HL-60 (cell line): ENCODE measurements around the gene ST7L.
"Not testable (repeated sequence)": the region's sequence is repeated elsewhere in the genome, so short reads cannot be mapped to it uniquely, and the experiment has no call there.

ENCODE experiments used
- DNase-seq, 2 experiments: peaks; one replicate each; pipeline ENCODE4 v3.0.0-alpha.2; 2010 to 2020; ENCODE audit warnings: low read depth in 1 of 2, low spot score in 1 of 2
- H3K27ac ChIP-seq: fragments of 250-450 bp; sonication (Bioruptor Pico); replicated peaks from 2 replicates; pipeline ENCODE4 v1.5.1; 2020; ENCODE audit warnings: mild to moderate bottlenecking, moderate library complexity
- H3K27me3 ChIP-seq: fragments of 250-450 bp; sonication (Bioruptor Pico); 2 replicates; pipeline ENCODE4 v1.5.1; 2021; ENCODE audit warnings: mild to moderate bottlenecking, moderate library complexity; ENCODE audit not compliant: insufficient read depth, poor library complexity, severe bottlenecking
- H3K4me3 ChIP-seq: replicated peaks from 2 replicates; pipeline ENCODE4 v1.5.1; 2011; ENCODE audit warnings: mild to moderate bottlenecking, control low read depth, low read length; ENCODE audit not compliant: insufficient read depth
- GABPA ChIP-seq: IDR thresholded peaks from 2 replicates; pipeline ENCODE4 v1.6.1; 2012; ENCODE audit warnings: low read depth
- POLR2AphosphoS5 ChIP-seq: IDR thresholded peaks from 2 replicates; pipeline ENCODE4 v1.6.1; 2012; ENCODE audit warnings: low read depth
- SPI1 ChIP-seq: IDR thresholded peaks from 2 replicates; pipeline ENCODE4 v1.6.1; 2012; ENCODE audit warnings: low read depth, mild to moderate bottlenecking, borderline replicate concordance
- TF ChIP-seq, protein P1 (sequence below): IDR thresholded peaks from 2 replicates; pipeline ENCODE4 v1.6.1; 2012; ENCODE audit warnings: low read depth; ENCODE audit not compliant: insufficient replicate concordance
- TF ChIP-seq, protein P2 (sequence below): IDR thresholded peaks from one replicate; pipeline ENCODE4 v1.5.1; 2011; ENCODE audit warnings: low read length, control low read depth, inconsistent platforms; ENCODE audit not compliant: insufficient read depth

Gene ST7L

DNA sequence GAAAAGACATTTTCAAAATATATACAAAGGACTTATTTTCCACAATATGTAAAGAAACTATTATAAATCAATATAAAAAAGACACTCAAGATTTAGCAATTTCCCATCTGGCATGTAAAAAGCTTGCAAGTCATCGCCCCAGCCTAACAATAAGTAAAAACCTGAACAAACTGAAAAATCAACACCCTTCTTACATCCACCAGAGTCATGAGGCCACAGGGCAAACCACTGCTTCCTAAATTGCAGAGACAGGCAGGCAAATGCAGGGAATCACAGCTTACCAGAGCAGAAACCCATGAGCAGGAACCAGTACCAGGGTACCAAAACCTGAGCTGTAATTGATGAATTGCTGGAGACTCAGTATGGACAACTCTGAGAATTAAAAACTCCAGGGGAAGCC lies 126.9 kb downstream of the ST7L start:
- Histone ChIP-seq H3K27me3 (no peaks in the 10 kb centered on the region), H3K27ac (no peak overlapping the region), H3K4me3 (no peak overlapping the region)
- TF ChIP-seq, protein P1, sequence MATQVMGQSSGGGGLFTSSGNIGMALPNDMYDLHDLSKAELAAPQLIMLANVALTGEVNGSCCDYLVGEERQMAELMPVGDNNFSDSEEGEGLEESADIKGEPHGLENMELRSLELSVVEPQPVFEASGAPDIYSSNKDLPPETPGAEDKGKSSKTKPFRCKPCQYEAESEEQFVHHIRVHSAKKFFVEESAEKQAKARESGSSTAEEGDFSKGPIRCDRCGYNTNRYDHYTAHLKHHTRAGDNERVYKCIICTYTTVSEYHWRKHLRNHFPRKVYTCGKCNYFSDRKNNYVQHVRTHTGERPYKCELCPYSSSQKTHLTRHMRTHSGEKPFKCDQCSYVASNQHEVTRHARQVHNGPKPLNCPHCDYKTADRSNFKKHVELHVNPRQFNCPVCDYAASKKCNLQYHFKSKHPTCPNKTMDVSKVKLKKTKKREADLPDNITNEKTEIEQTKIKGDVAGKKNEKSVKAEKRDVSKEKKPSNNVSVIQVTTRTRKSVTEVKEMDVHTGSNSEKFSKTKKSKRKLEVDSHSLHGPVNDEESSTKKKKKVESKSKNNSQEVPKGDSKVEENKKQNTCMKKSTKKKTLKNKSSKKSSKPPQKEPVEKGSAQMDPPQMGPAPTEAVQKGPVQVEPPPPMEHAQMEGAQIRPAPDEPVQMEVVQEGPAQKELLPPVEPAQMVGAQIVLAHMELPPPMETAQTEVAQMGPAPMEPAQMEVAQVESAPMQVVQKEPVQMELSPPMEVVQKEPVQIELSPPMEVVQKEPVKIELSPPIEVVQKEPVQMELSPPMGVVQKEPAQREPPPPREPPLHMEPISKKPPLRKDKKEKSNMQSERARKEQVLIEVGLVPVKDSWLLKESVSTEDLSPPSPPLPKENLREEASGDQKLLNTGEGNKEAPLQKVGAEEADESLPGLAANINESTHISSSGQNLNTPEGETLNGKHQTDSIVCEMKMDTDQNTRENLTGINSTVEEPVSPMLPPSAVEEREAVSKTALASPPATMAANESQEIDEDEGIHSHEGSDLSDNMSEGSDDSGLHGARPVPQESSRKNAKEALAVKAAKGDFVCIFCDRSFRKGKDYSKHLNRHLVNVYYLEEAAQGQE: no peak
- TF ChIP-seq GABPA (no peak), SPI1 (no peak), POLR2AphosphoS5 (no peak)
- TF ChIP-seq, protein P2, sequence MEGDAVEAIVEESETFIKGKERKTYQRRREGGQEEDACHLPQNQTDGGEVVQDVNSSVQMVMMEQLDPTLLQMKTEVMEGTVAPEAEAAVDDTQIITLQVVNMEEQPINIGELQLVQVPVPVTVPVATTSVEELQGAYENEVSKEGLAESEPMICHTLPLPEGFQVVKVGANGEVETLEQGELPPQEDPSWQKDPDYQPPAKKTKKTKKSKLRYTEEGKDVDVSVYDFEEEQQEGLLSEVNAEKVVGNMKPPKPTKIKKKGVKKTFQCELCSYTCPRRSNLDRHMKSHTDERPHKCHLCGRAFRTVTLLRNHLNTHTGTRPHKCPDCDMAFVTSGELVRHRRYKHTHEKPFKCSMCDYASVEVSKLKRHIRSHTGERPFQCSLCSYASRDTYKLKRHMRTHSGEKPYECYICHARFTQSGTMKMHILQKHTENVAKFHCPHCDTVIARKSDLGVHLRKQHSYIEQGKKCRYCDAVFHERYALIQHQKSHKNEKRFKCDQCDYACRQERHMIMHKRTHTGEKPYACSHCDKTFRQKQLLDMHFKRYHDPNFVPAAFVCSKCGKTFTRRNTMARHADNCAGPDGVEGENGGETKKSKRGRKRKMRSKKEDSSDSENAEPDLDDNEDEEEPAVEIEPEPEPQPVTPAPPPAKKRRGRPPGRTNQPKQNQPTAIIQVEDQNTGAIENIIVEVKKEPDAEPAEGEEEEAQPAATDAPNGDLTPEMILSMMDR: no peak
- no peak for DNase-seq

DNA sequence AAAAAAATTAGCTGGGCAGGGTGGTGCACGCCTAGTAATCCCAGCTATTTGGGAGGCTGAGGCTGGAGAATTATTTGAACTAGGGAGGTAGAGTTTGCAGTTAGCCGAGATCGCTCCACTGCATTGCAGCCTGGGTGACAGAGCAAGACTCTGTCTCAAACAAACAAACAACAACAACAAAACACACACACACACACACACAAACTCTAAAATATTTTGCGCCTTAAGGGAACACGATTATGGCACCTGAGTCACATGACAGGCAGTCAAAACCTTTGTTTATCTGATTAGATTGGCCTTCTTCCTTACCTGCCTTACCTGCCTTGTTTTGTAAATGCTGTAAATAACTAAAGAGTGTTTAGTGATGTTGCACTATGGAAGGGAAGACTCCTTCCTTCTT lies 130.8 kb downstream of the ST7L start:
- Histone ChIP-seq H3K27me3 (no peaks in the 10 kb centered on the region), H3K4me3 (no peak overlapping the region), H3K27ac (no peak overlapping the region)
- TF ChIP-seq, protein P1: no peak
- TF ChIP-seq, protein P2: no peak
- TF ChIP-seq SPI1: no peak
- no peak for TF ChIP-seq POLR2AphosphoS5
- TF ChIP-seq GABPA: no peak
- no peak for DNase-seq

DNA sequence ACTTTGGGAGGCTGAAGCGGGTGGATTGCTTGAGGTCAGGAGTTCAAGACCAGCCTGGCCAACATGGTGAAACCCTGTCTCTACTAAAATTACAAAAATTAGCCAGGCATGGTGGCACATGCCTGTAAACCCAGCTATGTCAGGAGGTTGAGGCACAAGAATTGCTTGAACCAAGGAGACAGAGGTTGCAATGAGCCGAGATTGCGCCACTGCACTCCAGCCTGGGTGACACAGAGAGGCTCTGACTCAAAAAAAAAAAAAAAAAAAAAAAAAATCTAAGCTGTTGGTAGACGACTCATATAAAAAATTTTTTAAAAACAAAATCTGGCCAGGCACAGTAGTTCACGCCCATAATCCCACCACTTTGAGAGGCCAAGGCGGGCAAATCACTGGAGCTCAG lies 131.3 kb downstream of the ST7L start:
- not testable (repeated sequence) for H3K27me3 ChIP-seq, H3K4me3 ChIP-seq, DNase-seq, H3K27ac ChIP-seq

DNA sequence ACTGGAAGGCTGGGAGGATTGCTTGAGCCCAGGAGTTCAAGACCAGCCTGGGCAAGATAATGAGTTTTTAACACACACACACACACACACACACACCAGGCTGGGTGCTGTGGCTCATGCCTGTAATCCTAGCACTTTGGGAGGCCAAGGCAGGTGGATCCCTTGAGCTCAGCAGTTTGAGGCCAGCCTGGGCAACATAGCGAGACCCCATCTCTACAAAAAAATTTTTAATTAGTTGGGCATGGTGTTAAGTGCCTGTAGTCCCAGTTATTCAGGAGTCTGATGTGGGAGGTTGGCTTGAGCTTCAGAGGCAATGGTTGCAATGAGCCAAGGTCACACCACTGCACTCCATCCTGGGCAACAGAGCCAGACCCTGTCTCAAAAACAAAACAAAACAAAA lies 132.9 kb downstream of the ST7L start:
- not testable (repeated sequence) for H3K27ac ChIP-seq, DNase-seq, H3K27me3 ChIP-seq, H3K4me3 ChIP-seq

DNA sequence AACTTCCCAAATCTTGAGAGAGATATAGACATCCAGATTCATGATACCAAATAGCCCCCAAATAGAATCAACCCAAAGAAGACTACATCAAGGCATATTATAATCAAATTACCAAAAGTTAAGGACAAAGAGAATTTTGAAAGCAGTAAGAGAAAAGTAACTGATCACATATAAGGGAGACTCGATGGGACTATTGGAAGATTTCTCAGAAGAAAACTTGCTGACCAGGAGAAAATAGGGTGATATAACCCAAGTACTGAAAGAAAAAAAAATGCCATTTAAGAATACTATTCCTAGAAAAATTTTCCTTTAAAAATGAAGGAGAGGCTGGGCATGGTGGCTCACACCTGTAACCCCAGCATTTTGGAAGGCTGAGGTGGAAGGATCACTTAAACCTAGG lies 140.6 kb downstream of the ST7L start:
- no peak overlapping the region for H3K4me3 ChIP-seq
- TF ChIP-seq POLR2AphosphoS5 (no peak), SPI1 (no peak), GABPA (no peak)
- TF ChIP-seq, protein P1: no peak
- TF ChIP-seq, protein P2: no peak
- no peak for DNase-seq
- H3K27ac ChIP-seq: no peak overlapping the region
- H3K27me3 ChIP-seq: peaks cover 3% of the 10 kb centered on the region
